ENCODE measurements around the gene ALS2CL. TPM values are rescaled to one million over a fixed set of nuclear protein-coding genes. Genes with fewer than 3 reads are reported as not detected.

The ALS2CL gene
- total RNA-seq, 1 donor = 2.4 TPM

- DNase-seq (ENCODE audit: low read depth in 2 of 3, low spot score in 2 of 3) = no peak
Observed at GRCh38 chr3:46667061-46667621, 26.3 kb downstream of the ALS2CL start.

- no peak for DNase-seq (ENCODE audit: low read depth in 2 of 3, low spot score in 2 of 3)
Observed at GRCh38 chr3:46666453-46666845, 27.0 kb downstream of the ALS2CL start.

- DNase-seq (ENCODE audit: low read depth in 2 of 3, low spot score in 2 of 3) = no peak
Observed at GRCh38 chr3:46665763-46666452, 27.6 kb downstream of the ALS2CL start.

- DNase-seq (ENCODE audit: low read depth in 2 of 3, low spot score in 2 of 3) = no peak
Observed at GRCh38 chr3:46664971-46665762, 28.3 kb downstream of the ALS2CL start.

DNA sequence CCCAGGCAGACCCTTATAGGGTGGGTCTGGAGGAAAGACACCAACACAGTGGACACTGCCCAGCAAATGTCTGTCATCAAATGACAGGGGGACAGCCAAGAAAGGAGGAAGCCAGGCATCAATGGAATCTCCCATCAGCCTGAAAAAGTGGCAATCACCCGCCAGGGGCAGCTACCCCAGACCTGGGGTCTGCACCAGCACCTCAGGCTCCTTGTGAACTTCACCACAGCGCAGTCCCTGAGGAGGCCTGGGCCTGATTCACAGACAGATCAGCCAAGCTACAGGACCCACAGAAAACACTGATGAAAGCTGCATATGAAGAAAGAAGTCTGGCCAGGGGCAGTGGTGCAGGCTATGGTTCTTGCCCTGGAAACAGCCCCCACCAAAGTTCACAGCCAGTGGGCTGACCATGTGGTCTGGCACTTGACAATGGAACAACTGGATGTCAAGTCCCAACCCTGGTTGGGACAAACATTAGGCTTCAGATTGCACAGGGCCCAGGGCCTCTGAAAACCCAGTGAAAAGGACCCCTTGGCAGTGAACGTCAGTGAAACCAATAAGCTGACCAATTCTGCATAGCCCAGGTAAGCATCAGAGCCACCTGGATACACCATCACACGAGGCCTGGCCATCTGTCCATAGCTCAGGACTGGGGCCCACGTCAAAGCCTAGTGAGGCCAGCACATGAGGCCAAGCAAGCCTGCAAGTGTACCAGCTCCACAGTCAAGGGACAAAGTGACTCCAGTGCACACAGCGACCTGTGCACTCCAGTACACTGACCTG is 29.1 kb downstream of the ALS2CL start:
- no peak for DNase-seq (ENCODE audit: low read depth in 2 of 3, low spot score in 2 of 3)

- peak in 2 of 3 donors; percentile 14 to 36 for DNase-seq (ENCODE audit: low read depth in 2 of 3, low spot score in 2 of 3)
Observed at GRCh38 chr3:46663591-46664135, 29.8 kb downstream of the ALS2CL start.

DNA sequence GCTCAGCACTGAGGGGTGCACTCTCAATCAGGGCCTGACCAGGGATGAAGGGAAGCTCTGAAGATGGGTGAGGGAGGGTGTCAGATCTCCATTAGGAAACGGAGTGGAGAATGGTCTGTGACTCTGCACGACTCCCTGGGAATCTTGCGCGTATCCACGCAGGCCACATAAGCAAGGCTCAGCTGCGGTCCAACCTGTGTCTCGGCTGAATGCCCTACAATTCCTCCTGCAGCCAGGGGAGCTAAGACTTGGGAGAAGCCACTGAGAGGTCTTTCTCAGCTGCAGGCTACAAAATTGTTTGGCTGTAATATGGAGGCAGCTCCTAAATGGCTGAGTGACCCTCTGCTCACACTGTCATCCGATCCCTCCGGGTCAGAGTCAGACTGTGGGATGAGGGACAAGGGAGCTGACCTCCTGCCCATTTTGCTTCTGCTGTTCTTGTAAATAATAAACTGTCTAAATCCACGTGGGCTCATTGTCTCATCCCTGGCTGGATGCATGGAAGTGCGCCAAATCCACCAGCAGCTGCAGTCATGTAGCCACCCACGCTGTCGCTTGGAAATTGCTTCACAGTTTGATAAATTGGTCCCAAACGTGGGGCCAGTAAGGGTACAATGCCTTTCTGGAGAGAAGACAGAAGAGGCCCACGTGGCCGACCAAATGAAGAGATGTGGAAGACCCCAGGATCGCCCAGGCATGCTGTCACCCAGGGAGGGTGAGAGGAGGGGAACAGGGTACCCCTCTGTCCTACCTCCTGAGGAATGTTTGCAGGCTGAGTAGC is 30.5 kb downstream of the ALS2CL start:
- no peak for DNase-seq (ENCODE audit: low read depth in 2 of 3, low spot score in 2 of 3)

GRCh38 chr3:46661776-46662766 is 31.4 kb downstream of the ALS2CL start:
- DNase-seq (ENCODE audit: low read depth in 2 of 3, low spot score in 2 of 3) = no peak

DNA sequence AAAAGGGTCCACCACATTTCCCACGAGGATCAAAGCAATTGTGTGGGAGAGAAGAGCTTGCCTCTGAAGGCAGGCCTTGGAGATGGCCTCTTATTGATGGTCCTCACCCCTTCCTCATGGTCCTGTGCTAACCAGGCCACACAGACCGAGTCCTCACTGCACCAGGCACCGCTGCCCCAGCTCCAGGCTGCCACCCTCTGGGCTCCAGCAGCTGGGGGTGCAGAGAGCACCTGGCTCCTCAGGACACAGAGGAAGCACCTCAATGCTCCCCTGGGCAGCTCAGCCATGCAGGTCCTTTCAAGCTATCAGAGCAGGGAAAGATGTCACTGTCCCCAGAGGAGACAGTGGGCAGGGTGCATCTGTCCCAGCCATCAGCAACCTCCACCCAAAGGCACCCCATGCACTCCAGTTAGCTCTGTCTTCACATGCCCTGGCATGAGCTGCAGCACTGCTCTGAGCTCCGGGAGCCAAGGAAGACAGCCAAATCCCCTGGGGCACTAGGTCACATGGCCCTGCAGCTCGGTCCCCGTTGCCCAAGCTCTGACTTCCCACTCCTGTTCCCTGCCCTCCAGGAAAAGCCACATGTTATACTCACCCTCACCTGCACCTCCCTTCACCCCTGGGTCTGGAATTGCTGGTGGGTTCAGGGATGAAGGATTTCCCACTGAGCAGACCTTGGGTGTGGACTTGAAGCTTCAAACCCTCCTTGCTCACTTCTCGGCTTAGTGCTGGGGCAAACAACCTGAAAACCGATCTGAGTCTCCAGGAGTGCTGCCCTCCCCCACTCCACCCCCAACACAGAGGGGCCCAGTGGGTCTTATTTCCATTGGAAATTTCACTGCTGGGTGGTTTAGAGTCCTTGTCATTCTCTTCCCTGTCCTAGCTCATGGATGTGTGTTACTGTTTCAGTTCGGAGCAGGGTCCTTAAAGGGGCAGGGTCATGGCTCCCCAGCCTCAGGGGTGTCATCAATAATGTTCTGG is 32.6 kb downstream of the ALS2CL start:
- DNase-seq (ENCODE audit: low read depth in 2 of 3, low spot score in 2 of 3) = no peak

DNA sequence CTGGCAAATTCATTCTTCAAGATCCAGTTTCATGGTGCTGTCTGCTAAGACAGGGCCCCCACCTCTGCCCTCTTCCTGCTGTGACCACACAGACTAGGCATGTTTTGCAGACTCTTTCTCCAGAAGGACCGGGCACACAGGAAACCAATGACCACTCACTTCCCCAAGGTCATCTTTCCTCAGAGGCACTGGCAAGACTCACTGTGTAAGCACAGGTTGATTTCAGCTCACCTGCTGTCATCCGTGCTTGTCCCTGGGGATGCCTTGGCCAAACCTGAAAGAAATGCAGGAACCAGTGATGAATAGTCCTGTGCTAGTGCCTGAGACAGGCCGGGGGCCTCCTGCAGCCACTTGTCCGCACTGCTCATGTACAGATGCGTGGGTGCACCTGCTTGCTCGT is 33.5 kb downstream of the ALS2CL start:
- DNase-seq (ENCODE audit: low read depth in 2 of 3, low spot score in 2 of 3) = no peak

- DNase-seq (ENCODE audit: low read depth in 2 of 3, low spot score in 2 of 3) = no peak
Observed at GRCh38 chr3:46659285-46659684, 34.2 kb downstream of the ALS2CL start.

DNA sequence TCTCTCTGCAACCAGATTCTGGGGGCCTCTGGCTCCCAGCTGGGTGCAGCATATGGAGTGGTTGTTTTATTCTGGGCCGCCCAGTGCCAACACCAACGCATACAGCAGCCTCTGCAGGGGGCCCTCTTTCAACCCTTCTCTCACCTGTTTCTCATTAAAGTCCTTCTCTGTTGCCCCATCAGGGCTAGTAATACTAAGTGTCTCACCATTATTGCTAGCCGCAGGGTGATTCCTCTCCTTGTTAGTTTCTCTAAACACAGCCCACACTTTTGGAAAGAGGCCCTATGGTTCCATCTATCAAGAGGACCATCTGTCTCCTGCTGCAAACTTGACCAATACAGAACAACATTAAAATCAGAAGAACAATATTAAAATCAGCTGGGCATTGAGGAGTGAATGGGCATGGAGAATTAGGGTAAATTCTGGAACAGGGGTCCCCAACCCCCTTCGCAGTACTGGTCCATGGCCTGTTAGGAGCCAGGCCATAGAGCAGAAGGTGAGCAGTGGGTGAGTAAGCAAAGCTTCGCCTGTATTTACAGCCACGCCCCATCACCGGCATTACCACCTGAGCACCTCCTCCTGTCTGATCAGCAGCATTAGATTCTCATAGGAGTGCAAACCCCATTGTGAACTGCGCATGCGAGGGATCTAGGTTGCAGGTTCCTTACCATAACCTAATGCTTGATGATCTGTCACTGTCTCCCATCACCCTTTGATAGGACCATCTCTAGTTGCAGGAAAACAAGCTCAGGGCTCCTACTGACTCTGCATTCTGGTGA is 36.5 kb downstream of the ALS2CL start:
- no peak for DNase-seq (ENCODE audit: low read depth in 2 of 3, low spot score in 2 of 3)

DNA sequence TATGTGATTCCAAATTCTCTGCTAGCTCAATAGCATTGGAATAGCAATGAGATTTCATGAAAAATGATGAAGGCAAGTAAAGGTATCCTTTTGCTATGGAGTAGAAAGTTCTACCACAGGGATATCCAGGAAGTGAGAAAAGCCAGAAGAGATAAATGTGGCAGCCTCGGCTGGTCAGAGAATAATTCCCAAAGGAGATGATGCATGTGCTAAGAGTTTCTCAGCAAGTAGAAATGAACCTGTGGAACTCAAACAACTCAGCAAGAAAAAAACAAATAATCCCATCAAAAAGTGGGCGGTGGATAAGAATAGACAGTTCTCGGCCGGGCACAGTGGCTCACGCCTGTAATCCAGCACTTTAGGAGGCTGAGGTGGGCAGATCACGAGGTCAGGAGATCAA is 38.2 kb downstream of the ALS2CL start:
- no peak for DNase-seq (ENCODE audit: low read depth in 2 of 3, low spot score in 2 of 3)

- DNase-seq (ENCODE audit: low read depth in 2 of 3, low spot score in 2 of 3) = no peak
Observed at GRCh38 chr3:46651084-46651483, 42.4 kb downstream of the ALS2CL start.

DNA sequence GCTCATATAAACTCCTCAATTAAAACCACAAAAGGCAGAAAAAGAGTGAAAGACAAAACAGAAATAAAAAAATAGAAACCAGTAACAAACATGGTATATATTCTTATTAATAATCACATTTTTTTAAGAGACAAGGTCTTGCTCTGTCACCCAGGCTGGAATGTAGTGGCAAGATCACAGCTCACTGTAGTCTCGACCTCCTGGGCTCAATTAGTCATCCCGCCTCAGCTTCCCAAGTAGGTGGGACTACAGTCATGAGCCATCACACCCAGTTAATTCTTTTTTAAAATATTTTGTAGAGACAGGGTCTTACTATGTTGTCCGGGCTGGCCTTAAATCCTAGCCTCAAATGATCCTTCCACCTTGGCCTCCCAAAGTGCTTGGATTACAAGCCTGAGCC is 44.0 kb downstream of the ALS2CL start:
- DNase-seq (ENCODE audit: low read depth in 2 of 3, low spot score in 2 of 3) = no peak

DNA sequence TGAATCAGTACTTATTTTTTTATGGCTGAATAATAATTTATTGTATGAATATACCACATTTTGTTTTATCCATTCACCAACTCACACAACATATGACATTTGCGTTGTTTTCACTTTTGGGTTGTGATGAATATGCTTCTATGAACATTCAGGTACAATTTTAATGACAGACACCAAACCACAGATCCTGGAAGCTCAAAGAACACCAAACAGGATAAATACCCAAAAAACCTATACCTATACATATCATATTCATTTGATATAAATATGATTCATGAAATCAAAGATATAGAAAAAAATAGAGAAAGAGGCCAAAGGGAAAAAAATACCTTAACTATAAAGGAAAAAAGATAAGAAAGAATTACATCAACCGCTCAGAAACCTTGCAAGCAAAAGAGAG is 45.4 kb downstream of the ALS2CL start:
- no peak for DNase-seq (ENCODE audit: low read depth in 2 of 3, low spot score in 2 of 3)

GRCh38 chr3:46646700-46647099 is 46.8 kb downstream of the ALS2CL start:
- DNase-seq (ENCODE audit: low read depth in 2 of 3, low spot score in 2 of 3) = no peak
